ENCODE measurements around the gene SOS1.
A peak's percentile ranks its signal among the peaks of the same experiment; 100 is the strongest.
"Not testable (repeated sequence)": the region's sequence is repeated elsewhere in the genome, so short reads cannot be mapped to it uniquely, and the experiment has no call there.

SOS1 gene

DNA sequence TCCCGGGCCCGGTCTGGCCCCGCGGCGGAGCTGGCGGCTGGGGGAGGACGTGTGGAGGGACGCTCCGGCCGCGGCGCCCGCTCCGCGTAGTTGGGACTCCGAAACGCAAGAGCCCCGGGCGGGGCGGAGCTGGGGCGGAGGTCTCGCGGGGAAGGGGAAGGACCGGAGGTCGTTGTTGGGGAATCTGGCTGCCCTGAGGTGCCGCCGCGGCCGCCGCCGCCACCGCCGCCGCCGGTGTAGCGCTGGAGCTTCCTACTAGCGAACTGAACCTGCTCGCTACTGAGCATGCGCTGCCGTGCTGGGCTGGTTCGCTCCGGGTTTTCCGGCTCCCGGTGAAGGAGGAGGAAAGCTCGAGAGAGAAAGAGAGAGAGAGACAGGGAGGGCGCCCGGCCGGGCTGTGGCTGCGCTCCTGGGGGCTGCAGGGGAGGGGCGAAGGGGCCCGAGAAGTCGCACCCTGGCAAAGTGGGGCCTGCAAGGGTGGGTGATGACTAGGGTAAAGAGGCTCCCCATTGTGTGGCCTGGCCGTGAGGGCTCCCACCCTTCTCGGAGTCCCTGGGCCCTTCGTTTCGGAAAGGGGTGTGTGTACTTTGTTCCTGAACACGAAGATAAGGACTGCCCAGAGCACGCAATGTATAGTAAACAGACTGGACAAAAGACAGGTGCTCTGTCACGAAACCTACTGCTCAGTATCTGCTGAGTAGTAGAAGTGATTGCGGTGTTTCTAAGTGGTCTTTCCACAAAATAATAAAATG lies at the start of gene SOS1:
Gene SOS1, minus strand, starts transcription at position 281 of the 752 bp plus-strand sequence. CDS start 629 bp downstream, outside the sequence.
- peak; percentile 82 for DNase-seq

DNA sequence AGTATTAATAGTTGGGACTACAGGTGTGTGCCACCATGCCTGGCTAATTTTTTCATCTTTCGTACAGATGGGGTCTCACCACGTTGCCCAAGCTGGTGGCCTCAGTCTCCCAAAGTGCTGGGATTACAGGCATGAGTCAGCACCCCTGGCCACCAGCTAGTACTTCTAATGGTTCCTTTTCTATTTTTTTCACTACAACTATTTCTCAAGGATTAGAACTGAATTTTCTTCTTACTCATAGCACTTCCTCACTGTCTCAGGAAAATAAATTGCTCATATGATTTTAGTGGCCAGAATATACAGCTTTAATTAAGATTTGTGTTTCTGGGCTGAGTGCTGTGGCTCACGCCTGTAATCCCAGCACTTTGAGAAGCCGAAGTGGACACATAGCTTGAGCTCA lies 43.2 kb upstream of the SOS1 start:
- DNase-seq: no peak

DNA sequence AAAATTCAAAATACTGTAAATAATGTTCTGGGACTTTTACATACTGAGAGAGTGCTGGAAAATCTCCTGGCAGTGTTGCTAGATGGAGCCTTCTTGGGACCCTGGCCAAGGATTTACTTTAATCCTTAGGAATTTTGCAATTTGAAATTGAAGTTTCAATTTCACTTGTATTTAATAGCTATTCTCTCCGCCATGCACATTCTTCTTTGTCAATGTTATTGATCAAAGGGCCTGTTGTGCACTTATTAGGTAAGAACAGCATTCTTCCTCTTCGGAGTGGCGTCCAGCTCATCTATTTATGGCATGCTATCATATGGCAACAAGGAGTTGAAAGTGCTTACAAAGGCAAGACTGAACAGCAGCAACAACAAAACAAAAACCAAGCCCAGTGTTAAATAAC lies 40.1 kb upstream of the SOS1 start:
- no peak for DNase-seq

DNA sequence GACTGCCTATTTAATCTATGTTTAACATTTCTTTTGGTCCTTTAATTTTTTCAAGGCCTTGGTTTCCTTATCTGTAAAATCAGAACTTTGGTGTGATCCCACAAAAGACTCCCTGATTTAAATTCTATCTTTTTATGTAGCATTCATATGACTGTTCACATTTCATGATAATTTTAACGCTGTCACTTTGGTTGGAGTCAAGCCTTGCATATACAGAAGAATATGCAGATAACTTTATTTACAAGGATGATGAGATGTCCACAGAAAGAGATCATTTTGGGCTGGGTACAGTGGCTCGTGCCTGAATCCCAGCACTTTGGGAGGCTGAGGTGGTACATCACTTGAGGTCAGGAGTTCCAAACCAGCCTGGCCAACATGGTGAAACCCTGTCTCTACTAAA lies 38.4 kb upstream of the SOS1 start:
- no peak for DNase-seq

DNA sequence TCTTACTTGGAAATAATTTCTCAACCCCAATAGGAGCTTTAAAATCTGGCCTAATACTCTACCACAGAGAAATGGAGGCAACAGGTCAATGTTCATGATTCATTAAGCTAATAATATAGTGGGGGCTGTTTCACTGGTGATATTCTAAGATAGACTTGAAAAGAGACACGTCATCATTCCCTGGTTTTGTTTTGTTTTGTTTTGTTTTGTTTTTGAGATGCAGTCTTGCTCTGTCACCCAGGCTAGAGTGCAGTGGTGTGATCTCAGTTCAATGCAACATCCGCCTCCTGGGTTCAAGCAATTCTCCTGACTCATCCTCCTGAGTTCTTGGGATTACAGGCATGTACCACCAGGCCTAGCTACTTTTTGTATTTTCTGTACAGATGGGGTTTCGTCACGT lies 37.5 kb upstream of the SOS1 start:
- no peak for DNase-seq

DNA sequence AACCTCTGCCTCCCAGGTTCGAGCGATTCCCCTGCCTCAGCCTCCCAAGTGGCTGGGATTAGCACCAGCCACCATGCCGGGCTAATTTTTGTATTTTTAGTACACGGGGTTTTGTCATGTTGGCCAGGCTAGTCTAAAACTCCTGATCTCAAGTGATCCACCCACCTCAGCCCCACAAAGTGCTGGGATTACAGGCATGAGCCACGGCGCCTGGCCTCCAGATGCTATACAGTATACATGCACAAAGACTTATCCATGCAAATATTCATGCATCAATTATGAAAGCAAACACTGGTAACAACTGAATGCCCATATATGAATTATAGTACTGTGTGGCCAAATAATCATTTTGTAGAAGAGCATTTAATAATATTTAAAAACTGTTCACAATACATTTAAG lies 36.0 kb upstream of the SOS1 start:
- no peak for DNase-seq

DNA sequence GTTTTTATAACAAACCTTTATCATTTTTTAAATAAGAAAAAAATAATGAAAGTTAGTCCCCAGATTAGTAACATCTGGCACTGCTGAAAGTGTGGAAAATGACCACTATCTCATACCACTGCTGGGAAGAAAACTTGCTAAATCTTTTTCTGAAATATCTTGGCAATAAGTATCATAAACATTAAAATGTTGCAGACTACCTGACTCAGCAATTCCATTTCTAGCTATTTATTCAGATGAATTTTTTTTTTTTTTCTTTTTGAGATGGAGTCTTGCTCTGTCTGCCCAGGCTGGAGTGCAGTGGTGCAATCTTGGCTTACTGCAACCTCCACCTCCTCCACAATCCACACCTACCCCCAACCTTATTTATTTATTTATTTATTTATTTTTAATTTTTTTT lies 35.3 kb upstream of the SOS1 start:
- no peak for DNase-seq

DNA sequence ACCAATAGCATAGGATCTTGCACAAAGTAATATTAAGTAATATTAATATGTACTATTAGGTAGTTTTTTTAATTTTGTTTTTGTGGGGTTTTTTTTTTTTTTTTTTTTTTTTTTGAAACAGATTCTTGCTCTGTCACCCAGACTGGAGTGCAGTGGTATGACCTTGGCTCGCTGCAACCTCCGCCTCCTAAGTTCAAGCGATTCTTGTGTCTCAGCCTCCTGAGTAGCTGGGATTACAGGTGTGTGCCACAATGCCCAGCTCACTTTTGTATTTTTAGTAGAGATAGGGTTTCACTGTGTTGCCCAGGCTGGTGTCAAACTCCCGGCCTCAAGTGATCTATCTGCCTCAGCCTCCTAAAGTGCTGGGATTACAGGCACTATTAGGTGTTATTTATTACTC lies 34.7 kb upstream of the SOS1 start:
- DNase-seq: not testable (repeated sequence)

DNA sequence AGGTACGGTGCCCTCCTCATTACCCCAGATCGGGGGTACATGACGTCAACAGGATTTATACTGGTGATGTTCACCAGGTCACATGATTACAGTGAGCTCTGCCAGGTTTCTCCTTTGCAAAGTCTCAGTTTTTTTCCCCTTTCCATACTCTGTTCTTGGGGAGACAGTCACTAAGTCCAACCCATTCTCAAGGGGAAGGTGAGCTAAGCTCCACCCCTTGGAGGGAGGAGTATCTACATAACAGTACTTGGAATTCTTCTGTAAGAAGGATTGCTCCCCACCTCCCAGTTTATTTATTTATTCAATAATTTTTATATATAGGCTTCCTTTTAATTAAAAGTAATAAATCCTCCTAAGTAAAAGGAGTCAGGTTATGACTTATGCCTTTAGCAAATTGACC lies 34.1 kb upstream of the SOS1 start:
- no peak for DNase-seq

DNA sequence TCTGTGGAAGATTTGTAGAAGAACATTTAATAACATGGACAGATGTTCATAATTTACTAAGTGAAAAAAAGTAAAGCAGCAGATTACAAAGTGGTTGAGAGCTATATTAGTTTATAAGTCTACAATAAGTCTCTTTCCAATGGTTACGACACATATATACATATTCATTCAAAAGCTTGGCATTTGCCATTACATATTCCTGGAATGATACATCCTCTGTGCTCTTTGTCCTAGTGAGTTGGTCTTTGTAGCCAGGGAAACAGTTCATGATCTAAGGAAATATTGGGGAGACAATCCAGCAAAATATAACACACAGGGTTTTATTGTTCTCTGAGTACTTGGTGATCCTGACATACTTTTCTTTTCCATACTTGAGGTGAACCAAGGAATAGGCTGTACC lies 32.5 kb upstream of the SOS1 start:
- no peak for DNase-seq

DNA sequence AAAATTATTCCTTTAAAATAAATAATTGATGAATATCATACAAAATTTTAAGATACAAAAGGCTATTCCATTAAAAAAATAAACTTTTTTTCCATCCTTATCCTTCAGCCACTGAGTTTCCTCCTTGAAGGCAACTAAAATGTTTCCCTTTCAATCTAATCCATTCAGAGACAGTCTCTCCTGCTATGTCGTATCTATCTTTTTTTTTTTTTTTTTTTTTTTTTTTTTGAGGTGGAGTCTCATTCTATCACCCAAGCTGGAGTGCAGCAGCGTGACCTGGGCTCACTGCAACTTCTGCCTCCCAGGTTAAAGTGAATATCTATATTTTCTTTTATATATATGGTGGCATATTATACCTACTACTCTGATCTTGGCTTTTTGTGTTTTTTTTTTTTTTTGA lies 31.7 kb upstream of the SOS1 start:
- no peak for DNase-seq

DNA sequence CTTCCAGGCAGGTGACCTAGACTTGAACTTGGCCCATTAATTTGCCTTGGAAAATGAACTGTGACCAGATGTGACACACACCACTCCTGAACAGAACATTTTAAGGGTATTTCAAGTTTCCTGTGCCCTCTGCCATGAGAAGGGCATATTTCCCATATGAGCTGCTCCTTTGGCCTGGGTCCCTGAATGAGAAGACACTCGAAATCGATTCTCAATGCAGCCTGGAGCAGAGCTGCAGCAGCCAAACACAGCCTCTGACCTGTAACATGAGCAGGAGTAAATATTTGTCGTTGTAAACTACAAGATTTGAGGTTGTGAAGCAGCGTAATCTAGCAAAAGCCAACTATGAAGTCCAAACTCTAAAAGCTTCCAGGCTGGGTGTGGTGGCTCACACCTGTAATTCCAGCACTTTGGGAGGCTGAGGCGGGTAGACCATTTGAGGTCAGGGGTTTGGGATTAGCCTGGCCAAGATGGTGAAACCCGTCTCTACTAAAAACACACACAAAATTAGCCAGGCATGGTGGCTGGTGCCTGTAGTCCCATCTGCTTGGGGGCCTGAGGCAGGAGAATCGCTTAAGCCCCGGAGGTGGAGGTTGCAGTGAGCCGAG lies 30.1 kb upstream of the SOS1 start:
- no peak for DNase-seq

DNA sequence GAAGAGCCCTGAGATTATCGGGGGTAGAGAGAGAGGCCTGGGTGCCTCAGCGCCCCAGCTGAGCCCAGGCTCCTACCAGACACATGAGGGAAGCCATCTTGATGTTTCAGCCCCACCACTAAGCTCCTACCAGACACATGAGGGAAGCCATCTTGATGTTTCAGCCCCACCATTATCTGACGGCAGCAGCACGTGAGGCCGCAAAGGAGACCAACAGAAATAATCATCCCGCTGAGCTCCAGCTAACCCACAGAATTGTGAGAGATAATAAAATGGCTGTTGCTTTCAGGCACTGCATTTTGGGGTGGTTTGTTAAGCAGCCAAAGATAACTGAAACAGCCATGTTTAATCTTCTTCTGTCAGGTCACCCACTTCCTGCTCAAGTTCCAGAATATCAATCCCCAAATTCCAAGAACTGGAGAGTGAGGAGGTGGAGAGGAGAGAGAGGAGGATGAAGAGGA lies 29.3 kb upstream of the SOS1 start:
- no peak for DNase-seq

DNA sequence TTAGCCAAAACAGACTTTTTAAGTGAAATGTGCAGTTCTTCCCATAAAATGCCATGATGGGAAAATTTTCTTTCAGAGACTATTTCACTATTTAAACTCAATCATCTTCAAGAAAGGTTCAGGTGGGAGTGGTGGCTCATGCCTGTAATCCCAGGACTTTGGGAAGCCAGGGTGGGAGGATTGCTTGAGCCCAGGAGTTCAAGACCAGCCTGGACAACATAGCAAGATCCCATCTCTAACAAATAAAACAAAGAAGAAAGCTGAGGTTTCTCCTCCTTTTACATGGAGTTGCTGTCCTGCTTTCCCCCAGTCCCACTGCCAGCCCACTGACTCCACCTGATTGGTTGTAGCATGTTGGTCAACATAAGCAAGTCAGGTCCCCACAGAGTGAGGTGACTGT lies 25.8 kb upstream of the SOS1 start:
- DNase-seq: no peak

DNA sequence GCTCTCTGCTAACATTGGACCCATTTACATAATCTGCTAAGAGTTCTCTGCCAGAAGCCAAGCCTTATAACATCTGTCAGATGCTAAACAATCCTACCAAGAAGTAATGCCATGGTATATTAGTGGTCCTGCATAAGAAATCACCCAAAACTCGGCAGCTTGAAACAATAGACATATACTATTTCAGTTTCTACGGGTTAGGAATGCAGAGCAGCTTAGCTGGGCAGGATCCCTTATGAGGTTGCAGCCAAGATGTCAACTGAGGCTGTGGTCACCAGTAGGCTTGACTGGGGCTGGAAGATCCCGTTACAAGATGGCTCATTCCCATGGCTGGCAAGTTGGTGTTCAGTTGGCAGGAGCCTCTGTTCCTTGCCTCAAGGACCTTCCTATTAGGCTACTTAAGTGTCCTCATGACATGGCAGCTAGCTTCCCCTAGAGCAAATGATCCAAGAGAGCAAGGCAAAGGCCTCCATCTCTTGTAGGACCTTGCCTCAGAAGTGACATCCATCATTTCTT lies 25.1 kb upstream of the SOS1 start:
- DNase-seq: no peak

DNA sequence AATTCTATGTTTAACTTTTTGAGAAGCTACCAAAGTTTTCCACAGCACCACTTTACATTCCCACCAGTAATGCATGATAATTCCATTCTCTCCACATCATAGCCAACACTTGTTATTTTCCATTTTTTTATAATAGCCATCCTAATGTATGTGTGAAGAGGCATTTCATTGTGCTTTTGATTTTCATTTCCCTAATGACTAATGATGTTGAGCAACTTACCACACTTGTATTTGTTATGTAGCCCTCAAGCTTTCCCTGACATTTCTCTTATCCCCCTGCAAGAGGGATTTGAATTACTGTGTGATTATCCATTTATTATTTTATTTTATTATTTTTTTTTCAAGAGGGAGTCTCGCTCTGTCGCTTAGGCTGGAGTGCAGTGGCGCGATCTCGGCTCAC lies 23.6 kb upstream of the SOS1 start:
- DNase-seq: no peak

DNA sequence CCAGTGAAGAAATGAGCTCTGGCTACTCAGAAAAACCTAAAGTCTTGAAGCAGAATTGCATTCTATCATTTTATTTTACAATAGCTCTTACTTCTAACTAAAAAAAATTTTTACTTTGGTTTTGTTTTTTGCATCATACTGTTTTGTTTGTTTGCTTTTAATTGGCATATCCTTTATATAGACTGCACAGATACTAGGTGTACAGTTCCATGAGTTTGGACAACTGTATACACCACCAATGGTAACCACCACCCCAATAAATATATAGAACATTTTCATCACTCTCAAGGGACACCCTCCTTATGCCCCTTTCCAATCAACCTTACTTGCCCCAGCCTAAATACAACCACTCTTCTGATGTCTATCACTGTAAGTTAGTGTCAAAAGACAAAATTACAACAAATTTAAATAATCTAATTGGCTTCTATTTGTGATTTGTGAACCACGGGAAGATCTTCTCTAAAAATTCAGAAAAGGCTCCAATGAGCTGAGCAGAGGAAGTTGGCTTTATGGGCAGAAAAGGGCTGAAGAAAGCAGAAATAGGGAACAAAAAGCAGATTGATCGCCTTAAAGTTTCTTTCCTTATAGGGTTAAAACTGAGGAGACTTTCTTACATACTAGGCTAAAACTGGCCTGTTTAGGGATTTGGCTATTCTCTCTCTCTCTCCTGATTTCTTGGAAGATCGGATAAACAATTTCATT lies 22.2 kb upstream of the SOS1 start:
- DNase-seq: no peak

DNA sequence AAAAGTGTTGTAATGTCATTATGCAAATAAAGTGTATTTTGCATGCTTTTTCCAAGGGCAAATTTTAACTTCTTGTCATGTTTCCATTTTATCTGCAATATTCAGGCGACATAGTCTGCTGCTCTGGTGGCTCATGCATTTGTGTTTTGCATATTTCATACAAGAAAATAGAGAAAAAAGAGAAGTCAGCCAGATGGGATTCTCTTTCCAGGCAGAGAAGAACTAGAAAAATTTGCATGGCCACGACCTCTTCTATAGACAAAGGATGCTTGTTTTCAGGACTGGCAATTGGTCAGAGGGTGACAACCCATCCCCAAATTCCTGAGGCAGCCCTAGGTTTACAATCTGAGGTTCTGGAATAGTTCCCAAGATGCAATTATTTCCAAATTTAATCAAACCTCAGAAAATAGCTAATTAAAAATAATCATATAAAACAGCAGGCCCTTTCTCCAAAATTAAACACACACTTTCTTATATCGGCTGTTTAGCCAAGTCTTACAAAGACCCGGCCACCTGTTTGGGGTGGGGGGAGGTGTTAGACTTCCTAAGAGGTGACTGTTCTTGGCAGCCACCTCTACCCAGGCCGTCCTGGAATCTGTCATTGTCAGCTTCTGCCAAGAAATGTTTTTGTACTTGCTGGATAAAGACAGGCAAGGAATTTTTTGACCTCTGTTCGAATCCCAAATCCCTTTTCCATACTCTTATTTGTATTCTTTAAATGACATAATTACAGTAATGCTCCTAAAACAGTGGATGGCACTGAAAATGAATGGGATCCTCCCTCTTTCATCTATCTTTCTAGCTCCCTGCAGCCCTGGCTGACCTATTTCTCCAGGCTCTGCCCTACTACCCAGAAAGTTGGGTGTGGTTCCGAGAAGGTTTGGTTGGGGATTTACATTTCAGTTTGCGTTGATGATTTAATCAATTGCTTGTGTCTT lies 20.8 kb upstream of the SOS1 start:
- no peak for DNase-seq

DNA sequence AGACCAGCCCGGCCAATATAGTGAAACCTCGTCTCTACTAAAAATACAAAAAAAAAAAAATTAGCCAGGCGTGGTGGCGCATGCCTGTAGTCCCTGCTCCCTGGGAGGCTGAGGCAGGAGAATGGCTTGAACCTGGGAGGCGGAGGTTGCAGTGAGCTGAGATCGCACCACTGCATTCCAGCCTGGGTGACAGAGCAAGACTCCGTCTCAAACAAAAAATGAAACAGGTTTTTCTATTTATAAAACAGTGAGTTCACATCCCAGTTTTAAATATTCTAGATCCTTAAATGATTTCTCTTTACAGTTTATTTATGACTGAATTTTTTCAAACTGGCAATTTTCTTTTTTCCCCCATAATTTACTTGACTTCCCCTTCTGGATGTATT lies 20.1 kb upstream of the SOS1 start:
- DNase-seq: not testable (repeated sequence)

DNA sequence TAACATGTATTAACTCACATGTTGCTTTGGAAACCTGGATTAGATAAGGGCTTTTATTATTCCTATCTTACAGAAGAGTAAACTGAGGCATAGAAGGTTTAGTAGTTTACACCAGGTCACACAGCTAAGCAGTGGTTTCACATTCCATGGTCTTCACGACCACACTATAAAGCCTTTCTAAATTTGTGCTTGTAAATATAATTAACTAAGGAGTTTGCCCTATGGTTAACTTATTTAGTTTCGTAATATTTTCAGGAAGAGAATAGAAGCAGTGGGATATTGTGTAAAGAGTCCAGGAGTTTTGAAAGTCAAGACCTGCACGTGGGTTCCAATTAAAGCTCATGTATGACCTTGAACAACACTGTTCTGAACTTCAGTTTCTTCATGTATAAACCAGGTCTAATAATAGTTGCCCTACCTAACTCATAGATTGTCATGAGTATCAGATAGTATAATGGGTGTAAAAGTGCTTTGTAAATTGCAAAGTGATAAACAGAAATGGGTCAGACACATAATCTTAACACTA lies 19.5 kb upstream of the SOS1 start:
- DNase-seq: no peak

DNA sequence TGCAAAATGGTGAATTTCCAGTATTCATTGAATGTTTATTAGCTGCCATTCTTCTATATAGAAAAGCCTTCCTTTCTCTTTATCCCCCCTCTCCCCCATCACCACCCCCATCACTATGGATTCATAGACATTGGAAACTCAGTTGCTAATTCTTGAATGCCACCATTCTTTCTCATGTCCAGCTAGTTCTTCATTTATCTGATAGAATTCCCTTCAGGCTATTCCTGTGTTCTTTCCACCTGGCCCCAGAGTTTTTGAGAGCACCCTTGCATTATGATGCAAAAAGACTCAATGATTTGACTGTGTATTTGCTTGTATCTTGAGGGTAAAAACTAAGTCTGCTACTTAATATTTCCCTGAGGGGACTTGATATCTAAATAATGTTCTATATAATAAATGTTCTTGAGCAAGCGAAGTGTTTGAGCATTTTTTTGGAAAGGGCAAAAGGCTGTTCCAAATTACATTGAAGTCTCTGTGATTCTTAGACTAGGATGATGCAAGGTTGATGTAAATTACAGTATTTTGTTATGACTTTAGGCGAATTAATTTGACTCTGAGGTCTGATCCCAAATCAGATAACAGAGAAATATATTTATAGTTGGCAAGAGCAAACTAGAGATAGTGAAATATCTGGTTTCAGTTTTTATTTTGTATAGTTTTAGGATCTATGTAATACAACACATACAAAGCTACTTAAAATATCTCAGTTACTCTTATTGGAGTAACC lies 18.8 kb upstream of the SOS1 start:
- no peak for DNase-seq

DNA sequence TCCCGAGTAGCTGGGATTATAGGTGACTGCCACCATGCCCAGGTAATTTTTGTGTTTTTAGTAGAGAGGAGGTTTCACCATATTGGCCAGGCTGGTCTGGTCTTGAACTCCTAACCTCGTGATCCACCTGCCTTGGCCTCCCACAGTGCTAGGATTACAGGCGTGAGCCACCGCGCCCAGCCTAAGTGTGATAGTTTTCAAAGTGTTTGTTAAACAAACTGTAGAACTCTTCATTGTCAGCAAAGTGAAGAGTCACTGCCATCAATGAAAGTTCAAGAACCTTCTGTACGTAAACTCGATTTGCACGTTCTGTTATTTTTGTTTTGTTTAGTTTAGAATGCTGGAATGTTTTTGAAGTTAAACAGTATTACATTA lies 18.0 kb upstream of the SOS1 start:
- DNase-seq: no peak

Measured in SHP77 treated with DMSO at 0.1 percent for 48 hours (cell line).